ENCODE measurements around the gene GRID1.

The GRID1 gene

GRCh38 chr10:86350897-86351296 is 15.7 kb downstream of the GRID1 start:
- DNase-seq, result no peak

- DNase-seq, result no peak
Observed at GRCh38 chr10:86349940-86350630, 16.5 kb downstream of the GRID1 start.

GRCh38 chr10:86349474-86349873 is 17.1 kb downstream of the GRID1 start:
- DNase-seq, result no peak

DNA sequence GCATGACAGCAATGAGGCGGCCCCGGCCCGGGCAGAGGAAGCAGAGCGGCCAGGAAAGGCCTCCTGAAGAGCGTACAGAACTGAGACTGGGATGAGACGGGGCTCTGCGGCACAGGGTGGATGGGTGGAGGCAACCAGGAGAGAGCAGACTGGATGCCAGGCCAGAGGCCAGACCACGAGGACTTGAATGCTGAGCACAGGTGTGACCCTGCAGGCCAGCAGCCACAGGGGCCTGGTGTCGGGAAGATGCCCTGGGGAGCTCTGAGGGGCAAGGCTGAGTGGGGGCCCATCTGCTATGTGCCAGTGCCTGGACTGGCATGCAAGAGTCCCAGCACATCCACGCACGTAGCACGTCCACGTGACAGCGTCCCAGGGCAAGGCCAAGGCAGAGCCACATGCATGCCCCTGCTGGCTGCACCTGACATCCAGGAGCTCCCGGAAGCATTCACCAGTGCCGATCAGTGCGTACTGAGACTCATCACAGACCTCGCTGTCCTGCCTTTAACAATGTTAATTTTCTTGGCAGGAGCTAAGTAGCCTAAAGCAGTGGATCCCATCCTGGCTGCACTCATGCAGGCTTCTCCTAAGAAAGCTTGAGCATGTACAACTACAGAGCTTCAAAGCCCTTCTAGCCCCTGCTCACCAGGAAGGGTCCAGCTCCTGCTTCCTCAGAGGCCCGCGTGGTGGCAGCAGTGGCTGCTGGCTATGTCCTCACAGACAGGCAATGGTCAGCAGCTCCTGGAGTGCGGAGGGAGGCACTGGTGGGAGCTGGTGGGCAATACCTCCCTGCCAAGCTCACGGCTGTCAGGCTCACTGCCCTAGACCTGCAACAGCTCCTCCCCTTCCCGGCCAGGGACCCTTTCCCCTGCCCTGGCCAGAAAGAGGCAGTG is 18.0 kb downstream of the GRID1 start:
- no peak for DNase-seq

DNA sequence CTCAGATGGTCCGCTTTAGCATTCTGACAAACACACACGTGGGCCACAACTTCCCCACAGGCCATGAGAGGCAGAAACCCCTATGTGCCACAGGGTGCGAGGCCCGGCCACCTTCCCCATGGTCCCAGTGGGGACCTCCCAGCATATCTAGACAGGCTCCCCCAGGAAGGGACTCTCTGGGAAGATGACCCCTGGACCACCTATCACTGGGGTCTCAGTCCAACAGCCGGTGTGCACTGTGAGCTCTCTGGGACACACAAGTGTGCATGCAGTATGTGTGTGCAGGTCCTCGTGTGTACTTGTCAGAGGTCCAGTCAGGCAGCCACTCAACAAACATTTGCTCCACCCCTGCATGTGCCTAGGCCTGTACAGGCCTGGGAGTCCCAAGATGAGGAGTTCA is 18.7 kb downstream of the GRID1 start:
- no peak for DNase-seq

GRCh38 chr10:86346799-86347665 is 19.6 kb downstream of the GRID1 start:
- DNase-seq, result no peak

DNA sequence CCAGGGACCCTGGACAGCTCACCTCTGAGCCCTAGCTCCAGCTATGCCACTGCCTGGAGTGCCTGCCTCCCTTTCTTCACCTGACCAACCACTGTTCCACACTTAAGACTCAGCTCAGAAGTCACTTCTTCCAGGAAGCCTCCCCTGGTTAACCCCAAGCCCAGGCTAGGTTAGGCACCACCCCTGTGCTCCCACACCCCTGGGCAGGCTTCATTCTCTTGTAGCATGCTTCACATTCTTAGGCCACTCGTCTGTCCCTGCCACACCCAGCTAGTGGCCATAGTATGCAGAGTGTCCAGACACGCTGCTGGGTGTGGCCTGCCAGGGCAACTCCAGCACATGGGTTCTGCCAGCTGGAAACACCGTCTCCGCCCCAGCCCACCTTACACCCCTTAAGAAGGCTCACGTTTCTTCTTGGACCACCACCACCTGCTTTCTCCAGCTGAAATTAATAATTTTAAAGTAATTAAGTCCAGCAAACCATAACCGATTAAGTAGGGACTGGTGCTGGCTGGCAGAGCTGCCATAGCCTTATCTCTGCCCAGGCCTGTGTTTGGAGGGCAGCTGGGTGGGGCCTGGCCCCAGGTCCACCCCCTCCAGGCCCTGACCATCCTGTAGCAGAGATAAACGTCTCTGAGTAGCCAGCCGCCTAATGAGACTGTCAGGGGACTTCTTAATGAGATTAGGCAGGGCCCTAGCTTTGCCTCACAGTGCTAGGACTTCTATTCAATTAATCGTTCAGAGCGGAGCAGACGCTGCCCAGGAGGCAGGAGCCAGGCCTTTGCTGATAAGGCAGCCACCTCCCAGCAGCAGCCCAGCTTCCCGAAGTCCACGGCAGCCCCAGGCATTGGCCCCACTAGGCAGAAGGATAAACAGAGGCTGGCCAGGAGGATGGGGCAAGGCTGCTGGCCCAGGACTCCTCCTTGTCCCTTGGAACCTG is 20.5 kb downstream of the GRID1 start:
- DNase-seq, result no peak

- DNase-seq, result no peak
Observed at GRCh38 chr10:86345296-86345858, 21.2 kb downstream of the GRID1 start.

DNA sequence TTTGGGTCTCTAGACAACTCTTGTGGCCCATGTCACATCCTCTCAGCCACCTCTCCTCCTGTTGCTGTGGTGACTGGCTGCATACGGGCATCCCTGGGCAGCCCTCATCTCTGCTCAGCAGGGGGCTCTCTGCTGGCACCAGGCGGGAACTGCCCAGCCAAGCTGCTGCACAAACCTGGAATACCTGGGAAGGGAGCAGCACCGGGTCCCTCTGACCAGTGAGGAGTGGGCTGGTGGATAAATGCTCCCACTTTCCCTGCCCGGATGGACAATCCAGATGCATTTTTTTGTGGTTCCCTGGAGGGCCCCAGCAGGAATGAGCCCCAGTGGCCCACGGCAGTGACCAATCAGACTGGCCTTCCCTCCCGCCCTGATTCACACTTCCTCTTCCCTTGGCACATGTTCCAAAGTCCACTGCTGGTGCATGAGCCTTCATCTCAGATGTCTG is 21.9 kb downstream of the GRID1 start:
- DNase-seq, result no peak

- DNase-seq, result no peak
Observed at GRCh38 chr10:86344281-86344680, 22.3 kb downstream of the GRID1 start.

DNA sequence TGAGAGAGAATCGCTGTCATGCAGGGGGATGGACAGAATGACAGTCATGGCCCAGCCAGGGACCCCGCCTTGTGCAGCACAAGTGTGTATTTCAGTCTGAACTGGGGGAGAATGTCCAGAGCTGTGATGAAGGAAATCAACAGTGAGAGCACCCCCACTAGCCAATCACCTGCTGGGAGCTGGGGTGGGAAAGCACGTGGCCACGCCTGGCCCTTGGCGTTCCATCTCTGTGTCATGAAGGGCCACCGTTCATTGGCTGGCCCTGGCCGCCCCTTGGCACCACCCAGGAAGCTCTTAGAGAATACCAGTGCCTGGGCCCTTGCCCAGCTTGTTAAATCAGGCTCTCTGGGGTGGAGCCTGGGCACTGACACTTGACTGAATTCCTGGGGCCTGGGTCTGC is 22.8 kb downstream of the GRID1 start:
- no peak for DNase-seq

GRCh38 chr10:86342111-86342863 is 24.3 kb downstream of the GRID1 start:
- DNase-seq, result no peak

GRCh38 chr10:86341361-86341811 is 25.2 kb downstream of the GRID1 start:
- no peak for DNase-seq

DNA sequence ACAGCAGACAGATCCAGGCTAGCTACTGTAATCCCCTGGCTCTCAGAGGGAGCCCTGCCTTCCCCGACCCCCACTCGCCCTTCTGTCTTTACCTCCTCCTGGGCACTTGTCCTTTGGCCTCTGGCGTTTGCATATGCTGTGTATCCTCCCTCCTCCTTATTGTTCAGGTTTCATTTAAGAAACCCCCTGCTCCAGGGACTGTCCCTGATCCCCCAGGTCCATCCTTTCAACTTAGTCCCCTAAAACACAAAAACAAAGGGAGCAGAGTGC is 25.7 kb downstream of the GRID1 start:
- DNase-seq, result no peak

DNA sequence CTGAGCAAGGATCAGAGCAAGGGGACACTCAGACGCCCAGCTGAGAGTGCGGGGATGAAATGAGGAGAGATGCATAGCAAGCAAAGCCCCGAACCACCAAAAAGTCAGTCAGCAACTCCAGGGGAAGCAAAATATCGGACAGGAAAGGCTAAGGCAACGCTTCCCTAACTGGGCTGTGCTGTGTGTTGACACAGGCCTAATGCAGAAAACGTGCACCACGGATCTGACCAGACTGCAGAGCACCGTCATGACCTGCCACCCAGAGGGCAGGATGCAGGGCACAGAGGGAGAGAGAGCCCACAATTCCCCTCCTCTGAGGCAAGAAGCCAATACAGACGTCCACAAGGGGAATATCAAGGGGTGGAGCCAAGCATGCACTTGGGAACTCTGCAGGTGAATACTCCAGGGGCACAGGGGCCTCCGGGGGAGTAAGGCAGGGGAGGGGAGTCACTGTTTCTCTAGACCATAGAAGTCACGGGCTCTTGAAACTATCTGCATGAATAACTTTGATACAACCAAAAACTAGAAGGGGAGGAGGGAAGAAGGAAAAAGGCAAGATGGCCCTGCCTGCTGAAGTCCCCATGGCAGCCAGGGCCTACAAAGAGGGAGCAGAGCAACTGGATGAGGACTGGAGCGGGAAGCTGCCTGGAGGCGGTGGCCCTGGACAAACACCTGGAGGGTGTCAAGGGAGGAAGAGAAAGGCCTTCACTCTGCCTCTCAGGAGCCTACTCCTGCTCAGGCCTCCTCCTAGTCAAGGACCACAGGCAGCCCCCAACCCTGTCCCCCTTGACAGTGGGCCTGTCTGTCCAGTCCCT is 26.2 kb downstream of the GRID1 start:
- no peak for DNase-seq

GRCh38 chr10:86339226-86339865 is 27.2 kb downstream of the GRID1 start:
- no peak for DNase-seq

- DNase-seq, result no peak
Observed at GRCh38 chr10:86337121-86337601, 29.4 kb downstream of the GRID1 start.

GRCh38 chr10:86336341-86336740 is 30.3 kb downstream of the GRID1 start:
- no peak for DNase-seq

- DNase-seq, result no peak
Observed at GRCh38 chr10:86335831-86336230, 30.8 kb downstream of the GRID1 start.

DNA sequence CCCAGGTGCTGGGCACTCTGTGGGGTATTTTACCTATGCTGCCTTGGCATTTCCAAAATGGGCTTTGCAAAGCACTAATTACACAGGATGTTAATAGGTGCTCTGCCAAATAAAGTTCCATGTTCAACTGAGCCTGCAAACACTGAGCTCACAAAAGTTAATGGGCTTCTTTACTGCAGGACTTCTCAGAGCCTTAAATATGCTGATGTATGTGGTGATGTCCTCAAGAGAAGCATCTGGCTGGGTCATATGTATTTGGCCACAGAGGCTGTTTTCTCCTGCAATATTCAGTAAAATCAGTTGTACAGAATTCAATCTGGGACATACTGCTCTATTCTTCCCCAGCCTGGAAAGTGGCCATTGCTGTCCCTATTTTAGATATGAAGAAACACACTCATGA is 31.3 kb downstream of the GRID1 start:
- DNase-seq, result no peak
